ENCODE data around the gene CDH15.

CDH15 gene

GRCh38 chr16:89200850-89201411, 29.4 kb downstream of the CDH15 start:
- no peak for DNase-seq

GRCh38 chr16:89201439-89202377, 30.2 kb downstream of the CDH15 start:
- peak; percentile 86 for DNase-seq

- no peak for DNase-seq
These were observed 31.1 kb downstream of the CDH15 start for GRCh38 chr16:89202422-89203215.

GRCh38 chr16:89207993-89208392, 36.4 kb downstream of the CDH15 start:
- no peak for DNase-seq

- DNase-seq: no peak
These were observed 38.0 kb downstream of the CDH15 start for GRCh38 chr16:89209522-89210044.

GRCh38 chr16:89210165-89210903, 38.8 kb downstream of the CDH15 start:
- no peak for DNase-seq

GRCh38 chr16:89210904-89211515, 39.5 kb downstream of the CDH15 start:
- no peak for DNase-seq

GRCh38 chr16:89216315-89217137, 45.0 kb downstream of the CDH15 start:
- DNase-seq: peak; percentile 85

GRCh38 chr16:89217138-89217387, 45.5 kb downstream of the CDH15 start:
- DNase-seq: no peak

GRCh38 chr16:89217388-89218191, 46.0 kb downstream of the CDH15 start, which contains the start of gene ZNF778:
Gene ZNF778, plus strand, starts transcription at chr16:89217703. Its CDS starts 3,425 bp downstream, at chr16:89221128.
- peak; percentile 84 for DNase-seq

- no peak for DNase-seq
These were observed 47.8 kb downstream of the CDH15 start for GRCh38 chr16:89219365-89219764.

GRCh38 chr16:89221604-89222003, 50.1 kb downstream of the CDH15 start:
- DNase-seq: no peak

GRCh38 chr16:89222931-89223330, 51.4 kb downstream of the CDH15 start:
- DNase-seq: no peak

GRCh38 chr16:89224665-89225064, 53.1 kb downstream of the CDH15 start:
- no peak for DNase-seq

GRCh38 chr16:89230255-89230654, 58.7 kb downstream of the CDH15 start:
- no peak for DNase-seq

- DNase-seq: no peak
These were observed 60.6 kb downstream of the CDH15 start for GRCh38 chr16:89232107-89232506.

GRCh38 chr16:89233678-89234490, 62.3 kb downstream of the CDH15 start:
- no peak for DNase-seq

GRCh38 chr16:89237733-89238132, 66.2 kb downstream of the CDH15 start:
- DNase-seq: no peak

- DNase-seq: peak; percentile 85
These were observed 69.8 kb downstream of the CDH15 start for GRCh38 chr16:89241187-89242007.
